IgD-negative memory B cell (primary cell): ENCODE measurements around the gene RCOR3. TPM values are rescaled to one million over a fixed set of nuclear protein-coding genes. Genes with fewer than 3 reads are reported as not detected.
"Not testable (repeated sequence)": the region's sequence is repeated elsewhere in the genome, so short reads cannot be mapped to it uniquely, and the experiment has no call there.

Experiments
- H3K27ac Mint-ChIP-seq, 3 donors: one replicate each; pipeline ENCODE4 v1.8.0; 2020 to 2022; ENCODE audit warnings: mild to moderate bottlenecking in 3 of 3, mixed read lengths in 3 of 3, moderate library complexity in 1 of 3
- H3K27me3 Mint-ChIP-seq: one replicate; pipeline ENCODE4 v1.8.0; 2021; ENCODE audit warnings: mixed read lengths
- H3K36me3 Mint-ChIP-seq: one replicate; pipeline ENCODE4 v1.8.0; 2020; ENCODE audit warnings: mild to moderate bottlenecking, mixed read lengths
- H3K4me1 Mint-ChIP-seq, 3 donors: one replicate each; pipeline ENCODE4 v1.8.0; 2020 to 2022; ENCODE audit warnings: mixed read lengths in 3 of 3, mild to moderate bottlenecking in 1 of 3
- H3K4me3 Mint-ChIP-seq, 4 donors: one replicate each; pipeline ENCODE4 v1.8.0; 2020 to 2022; ENCODE audit warnings: mild to moderate bottlenecking in 4 of 4, mixed read lengths in 4 of 4, moderate library complexity in 3 of 4
- H3K9me3 Mint-ChIP-seq, 3 donors: one replicate each; pipeline ENCODE4 v1.8.0; 2020 to 2021; ENCODE audit warnings: mixed read lengths in 3 of 3, mild to moderate bottlenecking in 1 of 3
- polyA plus RNA-seq: library from polyadenylated mRNA; unstranded; fragments of 300-500 nt; fragmentation: Illumina TruSeq; gene quantifications from one replicate; pipeline ENCODE4 v1.2.3, GENCODE V29; 2021

RCOR3 gene
- polyA plus RNA-seq: 37.5 TPM

DNA sequence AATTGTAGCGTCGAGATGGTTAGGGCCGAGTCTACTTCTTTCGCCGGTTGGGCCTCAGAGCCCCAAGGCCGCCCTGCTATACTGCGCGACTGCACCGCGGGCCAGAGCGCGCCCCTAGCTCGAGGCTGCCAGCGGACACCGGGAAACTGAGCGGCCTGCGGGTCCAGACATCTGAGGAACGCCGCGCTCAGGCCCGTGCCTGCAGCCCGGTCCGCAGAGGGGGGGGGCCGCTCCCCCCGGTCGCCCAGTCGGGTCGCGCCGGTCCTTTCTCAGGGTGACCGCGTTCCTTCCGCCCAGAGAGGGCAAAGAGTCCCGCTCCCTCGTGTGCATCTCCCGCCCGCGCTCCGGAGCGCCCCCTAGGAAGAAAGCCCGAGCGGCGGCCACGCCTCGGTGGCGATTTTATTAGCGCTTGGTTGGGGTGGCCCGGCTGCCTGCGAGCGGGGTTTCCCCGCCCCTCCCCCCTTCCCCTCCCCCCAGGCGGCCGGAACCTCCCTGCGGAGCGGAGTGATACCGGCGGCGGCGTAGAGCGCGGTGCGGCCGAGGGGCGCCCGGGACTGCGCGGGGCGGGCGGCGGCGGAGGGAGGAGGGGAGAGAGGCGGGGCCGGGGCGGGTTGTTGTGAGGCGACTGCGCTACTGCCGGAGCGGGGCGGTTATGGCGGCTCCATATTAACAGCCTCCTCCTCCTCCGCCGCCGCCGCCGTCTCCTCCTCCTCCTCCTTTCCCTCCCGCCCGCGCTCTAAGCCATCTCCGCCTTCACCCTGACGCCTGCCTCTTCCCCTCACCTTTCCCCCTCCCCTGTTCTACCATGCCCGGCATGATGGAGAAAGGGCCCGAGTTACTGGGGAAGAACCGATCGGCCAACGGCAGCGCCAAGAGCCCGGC, at the start of gene RCOR3:
RCOR3 (plus strand) TSS at position 611 of the 882 bp plus-strand sequence; CDS start at position 806, 195 bp downstream.
- peaks cover 15 to 21% (median 15%) of the 10 kb centered on the region in 3 donors for H3K4me1 Mint-ChIP-seq
- H3K4me3 Mint-ChIP-seq: peak within 1 kb of the TSS; percentile 86 to 98 (median 96)
- H3K27me3 Mint-ChIP-seq: no peaks in the 10 kb centered on the region
- H3K9me3 Mint-ChIP-seq: no peaks in the 10 kb centered on the region
- no peaks in the 10 kb centered on the region for H3K36me3 Mint-ChIP-seq
- peak within 1 kb of the TSS; percentile 96 to 99 (median 96) for H3K27ac Mint-ChIP-seq

DNA sequence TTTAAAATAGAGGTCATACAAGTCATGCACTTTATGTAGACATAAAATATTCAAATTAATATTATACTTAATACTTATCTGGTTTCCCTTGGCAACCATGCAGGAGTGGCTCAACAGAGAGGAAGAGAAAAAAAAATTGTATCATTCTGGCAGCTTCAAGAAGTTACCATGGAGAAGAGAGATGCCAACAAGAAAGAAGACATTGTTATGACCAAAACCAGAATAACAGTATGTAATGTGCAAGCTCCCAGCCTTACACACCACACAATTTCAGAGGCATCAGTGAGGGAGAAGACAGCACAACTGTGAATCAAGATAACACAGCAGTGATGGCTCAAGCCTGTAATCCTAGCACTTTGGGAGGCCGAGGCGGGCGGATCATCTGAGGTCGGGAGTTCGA, 49.1 kb upstream of the RCOR3 start:
- Mint-ChIP-seq H3K4me1 (no peaks in the 10 kb centered on the region), H3K27me3 (no peaks in the 10 kb centered on the region), H3K9me3 (peaks cover 0 to 1% (median 0%) of the 10 kb centered on the region in 3 donors), H3K27ac (no peak overlapping the region), H3K36me3 (no peaks in the 10 kb centered on the region), H3K4me3 (no peak overlapping the region)

DNA sequence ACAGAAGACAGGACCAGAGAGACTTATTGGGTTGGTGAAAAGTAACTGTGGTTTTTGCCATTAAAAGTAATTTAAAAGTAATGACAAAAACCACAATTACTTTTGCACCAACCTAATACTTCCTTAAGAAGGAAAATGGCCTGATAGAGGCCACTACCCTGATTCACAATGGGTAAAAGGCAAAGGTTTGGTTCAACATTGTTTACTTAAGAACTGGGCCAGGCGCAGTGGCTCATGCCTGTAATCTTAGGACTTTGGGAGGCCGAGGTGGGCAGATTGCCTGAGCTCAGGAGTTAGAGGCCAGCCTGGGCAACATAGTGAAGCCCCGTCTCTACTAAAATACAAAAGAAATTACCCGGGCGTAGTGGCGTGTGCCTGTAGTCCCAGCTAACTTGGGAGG, 48.2 kb upstream of the RCOR3 start:
- no peaks in the 10 kb centered on the region for H3K36me3 Mint-ChIP-seq
- peaks cover 0 to 1% (median 0%) of the 10 kb centered on the region in 3 donors for H3K9me3 Mint-ChIP-seq
- no peaks in the 10 kb centered on the region for H3K27me3 Mint-ChIP-seq
- no peak overlapping the region for H3K4me3 Mint-ChIP-seq
- H3K4me1 Mint-ChIP-seq: no peaks in the 10 kb centered on the region
- no peak overlapping the region for H3K27ac Mint-ChIP-seq

DNA sequence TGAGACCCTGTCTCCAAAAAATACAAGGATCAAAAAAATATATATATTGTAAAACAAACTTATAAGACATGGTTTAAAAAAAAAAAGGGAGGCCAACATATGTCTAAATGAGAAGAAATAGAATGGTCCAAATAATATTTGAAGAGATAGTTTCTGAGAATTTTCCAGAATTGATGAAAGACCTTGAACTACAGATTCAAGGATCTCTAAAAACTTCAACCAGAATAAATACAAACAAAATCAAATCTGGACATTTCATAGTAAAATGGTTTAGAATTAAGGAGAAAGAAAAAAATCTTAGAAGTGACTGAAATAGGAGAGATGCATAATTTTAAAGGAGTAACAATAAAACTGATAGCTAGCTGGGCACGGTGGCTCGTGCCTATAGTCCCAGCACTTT, 45.5 kb upstream of the RCOR3 start:
- H3K27me3 Mint-ChIP-seq: no peaks in the 10 kb centered on the region
- no peaks in the 10 kb centered on the region for H3K4me1 Mint-ChIP-seq
- H3K36me3 Mint-ChIP-seq: no peaks in the 10 kb centered on the region
- no peak overlapping the region for H3K27ac Mint-ChIP-seq
- H3K9me3 Mint-ChIP-seq: no peaks in the 10 kb centered on the region
- H3K4me3 Mint-ChIP-seq: no peak overlapping the region

DNA sequence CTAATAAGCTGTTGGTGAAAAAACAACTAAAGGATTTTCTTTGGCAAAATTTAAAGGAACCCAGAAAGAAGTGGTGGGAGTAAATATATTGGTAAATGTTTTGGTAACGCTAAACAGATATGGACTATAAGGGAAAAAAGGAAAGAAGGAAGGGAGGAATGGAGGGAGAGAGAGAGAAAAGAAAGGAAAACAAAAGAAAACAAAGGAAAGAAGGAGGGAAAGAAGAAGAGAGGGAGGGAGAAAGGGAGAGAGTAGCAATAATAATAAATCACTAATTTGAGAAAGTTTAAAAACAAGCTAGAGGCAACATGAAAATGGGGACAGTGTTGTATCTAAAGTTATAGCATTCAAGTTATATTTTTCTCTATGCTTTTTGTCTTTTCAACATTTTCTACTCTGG, 43.6 kb upstream of the RCOR3 start:
- H3K9me3 Mint-ChIP-seq: peaks cover 0 to 1% (median 0%) of the 10 kb centered on the region in 3 donors
- H3K4me3 Mint-ChIP-seq: no peak overlapping the region
- peaks cover 0 to 1% (median 0%) of the 10 kb centered on the region in 3 donors for H3K4me1 Mint-ChIP-seq
- no peak overlapping the region for H3K27ac Mint-ChIP-seq
- peaks cover 4% of the 10 kb centered on the region for H3K27me3 Mint-ChIP-seq
- H3K36me3 Mint-ChIP-seq: no peaks in the 10 kb centered on the region

DNA sequence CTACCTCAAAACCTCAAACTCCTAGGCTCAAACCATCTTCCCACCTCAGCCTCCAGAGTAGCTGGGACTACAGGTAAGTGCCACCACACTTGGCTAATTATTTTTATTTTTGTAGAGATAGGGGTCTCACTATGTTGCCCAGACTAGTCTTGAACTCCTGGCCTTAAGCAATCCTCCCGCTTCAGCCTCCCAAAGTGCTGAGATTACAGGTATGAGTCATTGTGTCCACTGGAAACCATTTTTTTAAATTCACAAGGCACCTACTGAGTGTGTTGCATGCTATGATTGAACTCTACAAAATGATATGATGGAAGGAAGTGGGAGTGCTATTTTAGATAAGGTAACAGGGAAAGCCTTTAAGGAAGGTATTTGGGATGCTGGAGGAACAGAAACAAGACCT, 41.8 kb upstream of the RCOR3 start:
- H3K4me1 Mint-ChIP-seq: peaks cover 0 to 1% (median 0%) of the 10 kb centered on the region in 3 donors
- no peak overlapping the region for H3K4me3 Mint-ChIP-seq
- no peaks in the 10 kb centered on the region for H3K36me3 Mint-ChIP-seq
- peaks cover 4% of the 10 kb centered on the region for H3K27me3 Mint-ChIP-seq
- H3K9me3 Mint-ChIP-seq: peaks cover 0 to 5% (median 0%) of the 10 kb centered on the region in 3 donors
- no peak overlapping the region for H3K27ac Mint-ChIP-seq

DNA sequence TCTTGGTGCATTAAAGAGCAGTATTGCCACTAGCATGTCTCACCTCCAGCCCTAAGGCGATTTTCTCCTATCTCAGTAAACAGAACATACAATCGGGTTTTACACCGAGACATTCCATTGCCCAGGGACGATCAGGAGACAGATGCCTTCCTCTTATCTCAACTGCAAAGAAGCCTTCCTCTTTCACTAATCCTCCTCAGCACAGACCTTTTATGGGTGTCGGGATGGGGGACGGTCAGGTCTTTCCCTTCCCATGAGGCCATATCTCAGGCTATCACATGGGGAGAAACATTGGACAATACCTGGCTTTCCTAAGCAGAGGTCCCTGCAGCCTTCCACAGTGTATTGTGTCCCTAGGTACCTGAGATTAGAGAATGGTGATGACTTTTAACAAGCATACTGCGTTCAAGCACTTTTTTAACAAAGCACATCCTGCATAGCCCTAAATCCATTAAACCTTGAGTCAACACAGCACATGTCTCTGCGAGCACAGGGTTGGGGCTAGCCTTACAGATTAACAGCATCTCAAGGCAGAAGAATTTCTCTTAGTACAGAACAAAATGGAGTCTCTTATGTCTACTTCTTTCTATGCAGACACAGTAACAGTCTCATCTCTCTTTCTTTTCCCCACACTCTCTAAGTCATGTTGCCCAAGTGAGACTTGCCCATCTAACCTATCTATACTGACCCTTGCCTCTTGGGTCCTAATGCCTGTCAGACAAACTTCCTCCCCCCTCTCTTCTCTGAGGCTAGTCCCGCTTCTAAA, 36.5 kb upstream of the RCOR3 start:
- not testable (repeated sequence) for H3K27ac Mint-ChIP-seq, H3K4me3 Mint-ChIP-seq, H3K36me3 Mint-ChIP-seq, H3K9me3 Mint-ChIP-seq, H3K27me3 Mint-ChIP-seq, H3K4me1 Mint-ChIP-seq

DNA sequence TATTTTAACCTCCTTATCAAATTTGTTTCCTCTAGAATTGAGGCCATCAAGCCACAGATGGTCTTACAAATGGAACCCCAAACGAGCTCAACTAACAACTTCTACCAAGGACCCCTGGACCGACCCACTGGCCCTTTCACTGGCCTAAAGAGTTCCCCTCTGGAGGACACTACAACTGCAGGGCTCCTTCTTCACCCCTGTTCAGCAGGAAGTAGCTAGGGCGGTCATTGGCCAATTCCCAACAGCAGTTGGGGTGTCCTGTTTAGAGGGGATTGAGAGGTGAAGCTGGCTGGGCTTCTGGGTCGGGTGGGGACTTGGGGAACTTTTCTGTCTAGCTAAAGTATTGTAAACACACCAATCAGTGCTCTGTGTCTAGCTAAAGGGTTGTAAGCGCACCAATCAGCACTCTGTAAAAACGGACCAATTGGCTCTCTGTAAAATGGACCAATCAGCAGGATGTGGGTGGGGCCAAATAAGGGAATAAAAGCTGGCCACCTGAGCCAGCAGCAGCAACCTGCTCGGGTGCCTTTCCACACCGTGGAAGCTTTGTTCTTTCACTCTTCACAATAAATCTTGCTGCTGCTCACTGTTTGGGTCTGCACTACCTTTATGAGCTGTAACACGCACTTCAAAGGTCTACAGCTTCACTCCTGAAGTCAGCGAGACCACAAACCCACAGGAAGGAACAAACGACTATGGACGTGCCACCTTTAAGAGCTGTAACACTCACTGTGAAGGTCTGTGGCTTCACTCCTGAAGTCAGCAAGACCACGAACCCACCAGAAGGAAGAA, 30.4 kb upstream of the RCOR3 start:
- Mint-ChIP-seq H3K4me1 (peaks cover 0 to 11% (median 3%) of the 10 kb centered on the region in 3 donors), H3K27ac (peak overlapping the region in 1 of 3 donors; percentile 83)
- not testable (repeated sequence) for H3K27me3 Mint-ChIP-seq

DNA sequence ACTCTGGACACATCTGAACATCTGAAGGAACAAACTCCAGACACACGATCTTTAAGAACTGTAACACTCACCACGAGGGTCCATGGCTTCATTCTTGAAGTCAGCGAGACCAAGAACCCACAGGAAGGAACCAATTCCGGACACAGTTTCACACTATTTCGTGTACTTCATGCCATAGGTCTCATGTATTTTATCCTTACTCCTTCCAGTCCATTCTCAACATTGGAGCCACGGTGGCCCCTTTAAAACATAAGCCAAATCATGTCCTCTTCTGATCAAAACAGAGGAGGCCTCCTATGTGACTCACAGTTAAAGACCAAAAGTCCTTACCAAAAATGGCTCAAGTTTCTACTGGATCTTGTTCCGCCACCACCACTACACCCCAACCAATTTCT, 29.8 kb upstream of the RCOR3 start:
- peak overlapping the region in 1 of 3 donors; percentile 83 for H3K27ac Mint-ChIP-seq
- peaks cover 0 to 11% (median 3%) of the 10 kb centered on the region in 3 donors for H3K4me1 Mint-ChIP-seq
- H3K9me3 Mint-ChIP-seq: no peaks in the 10 kb centered on the region
- no peaks in the 10 kb centered on the region for H3K36me3 Mint-ChIP-seq
- peaks cover 3% of the 10 kb centered on the region for H3K27me3 Mint-ChIP-seq
- H3K4me3 Mint-ChIP-seq: peak overlapping the region in 3 of 4 donors; percentile 46 to 69 (median 47)

More for the DNA sequence above, 30.4 kb upstream of the RCOR3 start:
- H3K4me3 Mint-ChIP-seq: peak overlapping the region in 2 of 4 donors; percentile 47 to 69
- not testable (repeated sequence) for H3K36me3 Mint-ChIP-seq, H3K9me3 Mint-ChIP-seq

DNA sequence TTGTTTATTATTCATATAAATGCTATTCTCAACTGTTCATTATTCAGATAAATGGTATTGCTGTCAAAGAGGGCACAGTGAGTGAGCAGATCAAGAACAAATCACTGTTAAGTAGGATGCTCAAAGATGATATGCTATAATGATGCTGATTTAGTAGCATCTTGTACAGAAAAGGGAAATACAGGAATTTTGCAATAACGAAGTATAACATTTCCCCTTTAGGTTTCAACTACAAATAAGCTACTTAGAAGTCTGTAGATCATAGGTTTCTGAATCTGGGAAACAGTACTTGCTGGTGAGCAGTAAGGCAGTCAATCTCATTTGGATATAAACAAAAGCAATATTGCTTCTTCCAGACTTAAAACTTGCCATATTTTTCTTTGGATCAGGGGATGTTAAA, 27.3 kb upstream of the RCOR3 start:
- H3K27me3 Mint-ChIP-seq: peaks cover 3% of the 10 kb centered on the region
- no peaks in the 10 kb centered on the region for H3K36me3 Mint-ChIP-seq
- H3K27ac Mint-ChIP-seq: no peak overlapping the region

DNA sequence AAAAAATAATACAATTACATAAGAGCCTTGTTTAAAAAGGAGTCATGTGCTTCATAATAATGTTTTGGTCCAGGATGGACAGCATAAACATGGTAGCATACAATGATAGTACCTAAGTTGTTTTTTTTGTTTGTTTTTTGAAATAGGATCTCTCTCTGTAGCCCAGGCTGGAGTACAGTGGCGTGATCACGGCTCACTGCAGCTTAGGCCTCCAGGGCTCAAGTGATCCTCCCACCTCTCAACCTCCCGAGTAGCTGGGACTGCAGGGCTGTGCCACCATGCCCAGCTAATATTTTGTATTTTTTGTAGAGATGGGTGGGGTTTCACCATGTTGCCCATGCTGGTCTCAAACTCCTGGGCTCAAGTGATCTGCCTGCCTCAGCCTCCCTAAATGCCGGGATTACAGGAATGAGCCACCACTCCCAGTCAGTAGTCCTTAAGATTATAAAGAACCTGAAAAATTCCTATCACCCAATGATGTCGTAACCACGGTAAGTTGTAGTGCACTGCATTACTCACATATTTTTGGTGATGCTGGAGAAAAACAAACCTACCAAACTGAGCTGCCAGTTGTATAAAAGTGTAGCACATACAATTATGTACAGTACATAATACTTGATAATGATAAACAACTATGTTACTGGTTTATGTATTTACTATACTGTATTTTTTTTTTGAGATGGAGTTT, 22.4 kb upstream of the RCOR3 start:
- no peaks in the 10 kb centered on the region for H3K4me1 Mint-ChIP-seq
- peaks cover 0 to 2% (median 0%) of the 10 kb centered on the region in 3 donors for H3K9me3 Mint-ChIP-seq
- H3K27ac Mint-ChIP-seq: no peak overlapping the region
- H3K4me3 Mint-ChIP-seq: no peak overlapping the region
- H3K36me3 Mint-ChIP-seq: no peaks in the 10 kb centered on the region
- peaks cover 4% of the 10 kb centered on the region for H3K27me3 Mint-ChIP-seq

More for the DNA sequence above, 27.3 kb upstream of the RCOR3 start:
- H3K4me1 Mint-ChIP-seq: peaks cover 0 to 11% (median 3%) of the 10 kb centered on the region in 3 donors
- H3K9me3 Mint-ChIP-seq: no peaks in the 10 kb centered on the region
- H3K4me3 Mint-ChIP-seq: no peak overlapping the region

DNA sequence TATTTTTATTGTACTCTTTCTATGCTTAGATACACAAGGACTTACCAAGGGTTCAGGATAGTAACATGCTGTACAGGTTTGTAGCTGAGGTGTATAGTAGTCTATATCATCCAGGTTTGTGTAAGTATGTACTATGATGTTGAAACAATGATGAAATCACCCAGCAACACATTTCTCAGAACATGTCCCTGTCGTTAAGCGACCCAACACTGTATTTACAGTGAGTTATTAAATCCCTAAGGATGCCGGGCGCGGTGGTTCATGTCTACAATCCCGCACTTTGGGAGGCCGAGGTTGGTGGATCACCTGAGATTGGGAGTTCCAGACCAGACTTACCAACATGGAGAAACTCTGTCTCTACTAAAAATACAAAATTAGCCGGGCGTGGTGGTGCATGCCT, 21.6 kb upstream of the RCOR3 start:
- H3K27ac Mint-ChIP-seq: no peak overlapping the region
- peaks cover 0 to 2% (median 0%) of the 10 kb centered on the region in 3 donors for H3K9me3 Mint-ChIP-seq
- no peak overlapping the region for H3K4me3 Mint-ChIP-seq
- peaks cover 10% of the 10 kb centered on the region for H3K27me3 Mint-ChIP-seq
- no peaks in the 10 kb centered on the region for H3K36me3 Mint-ChIP-seq
- H3K4me1 Mint-ChIP-seq: no peaks in the 10 kb centered on the region

DNA sequence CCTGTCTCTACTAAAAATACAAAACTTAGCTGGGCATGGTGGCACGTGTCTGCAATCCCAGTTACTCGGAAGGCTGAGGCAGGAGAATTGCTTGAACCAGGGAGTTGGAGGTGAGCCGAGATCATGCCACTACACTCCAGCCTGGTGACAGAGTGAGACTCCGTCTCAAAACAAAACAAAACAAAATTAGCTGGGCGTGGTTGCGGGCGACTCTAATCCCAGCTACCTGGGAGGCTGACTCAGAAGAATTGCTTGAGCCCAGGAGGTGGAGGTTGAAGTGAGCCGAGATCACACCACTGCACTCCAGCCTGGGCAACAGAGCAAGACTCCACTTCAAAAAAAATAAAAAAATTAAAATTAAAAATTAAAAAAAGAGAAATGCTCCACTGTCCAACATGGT, 18.6 kb upstream of the RCOR3 start:
- H3K9me3 Mint-ChIP-seq, H3K4me1 Mint-ChIP-seq, H3K36me3 Mint-ChIP-seq, H3K27ac Mint-ChIP-seq, H3K4me3 Mint-ChIP-seq, H3K27me3 Mint-ChIP-seq: not testable (repeated sequence)

DNA sequence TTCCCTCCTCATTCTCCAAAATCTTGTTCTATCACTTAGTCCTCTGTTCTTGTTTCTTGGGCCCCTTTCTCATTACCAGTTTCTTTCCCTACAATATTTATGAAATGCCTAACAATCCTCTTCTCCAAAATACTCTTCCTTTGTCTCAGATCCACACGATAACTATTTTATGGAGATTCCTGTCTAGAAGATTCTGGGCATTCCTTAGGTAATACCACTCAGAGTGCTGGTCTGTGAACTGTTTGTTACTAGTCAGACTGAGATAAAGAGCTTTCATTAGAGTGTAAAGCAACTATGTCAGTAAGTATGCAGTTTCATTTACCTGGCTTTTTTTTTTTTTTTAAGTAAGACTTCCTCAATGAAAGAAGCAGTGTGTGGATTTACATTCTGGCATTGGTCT, 18.1 kb upstream of the RCOR3 start:
- H3K9me3 Mint-ChIP-seq: peaks cover 0 to 2% (median 0%) of the 10 kb centered on the region in 3 donors
- peaks cover 10% of the 10 kb centered on the region for H3K27me3 Mint-ChIP-seq
- H3K27ac Mint-ChIP-seq: no peak overlapping the region
- no peaks in the 10 kb centered on the region for H3K4me1 Mint-ChIP-seq
- no peak overlapping the region for H3K4me3 Mint-ChIP-seq
- H3K36me3 Mint-ChIP-seq: no peaks in the 10 kb centered on the region
